ENCODE measurements around the gene SMG9. TPM values are rescaled to one million over a fixed set of nuclear protein-coding genes. Genes with fewer than 3 reads are reported as not detected.
"Not testable (repeated sequence)": the region's sequence is repeated elsewhere in the genome, so short reads cannot be mapped to it uniquely, and the experiment has no call there.

The SMG9 gene
- total RNA-seq, 2 experiments from 2014 or later = 69.1 to 71.0 TPM

DNA sequence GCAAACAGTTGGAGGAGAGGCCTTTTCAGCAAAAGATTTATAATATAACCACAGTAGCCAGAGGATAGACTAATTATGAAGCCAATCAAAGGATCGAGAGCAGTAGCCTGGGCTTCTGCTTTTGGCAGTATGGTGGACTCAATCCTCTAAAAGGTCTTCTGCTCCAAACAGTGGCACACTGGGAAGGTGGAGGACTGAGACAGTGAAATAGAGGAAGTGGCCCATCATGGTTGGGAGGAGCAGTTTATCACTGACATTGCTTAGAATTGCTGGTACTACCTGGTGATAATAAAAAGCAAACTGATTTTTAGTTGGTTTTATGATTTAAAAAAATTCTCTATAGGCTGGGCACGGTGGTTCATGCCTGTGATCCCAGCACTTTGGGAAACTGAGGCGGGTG lies 63.9 kb downstream of the SMG9 start:
- POLR2A ChIA-PET = no interaction called here
- DNase-seq = no peak
- Mint-ChIP-seq H3K4me1 (no peaks in the 10 kb centered on the region), H3K27me3 (peaks cover 9% of the 10 kb centered on the region), H3K9me3 (peaks cover 16% of the 10 kb centered on the region), H3K27ac (no peak overlapping the region), H3K36me3 (ENCODE audit: low read depth) (no peaks in the 10 kb centered on the region), H3K4me3 (no peak overlapping the region)
- CTCF ChIA-PET = interaction anchor here (0.8 to 0.9 kb wide), 2 partner anchors 8 to 22 kb away, joined by 3 to 4 read pairs; no protein-coding TSS in a partner anchor

DNA sequence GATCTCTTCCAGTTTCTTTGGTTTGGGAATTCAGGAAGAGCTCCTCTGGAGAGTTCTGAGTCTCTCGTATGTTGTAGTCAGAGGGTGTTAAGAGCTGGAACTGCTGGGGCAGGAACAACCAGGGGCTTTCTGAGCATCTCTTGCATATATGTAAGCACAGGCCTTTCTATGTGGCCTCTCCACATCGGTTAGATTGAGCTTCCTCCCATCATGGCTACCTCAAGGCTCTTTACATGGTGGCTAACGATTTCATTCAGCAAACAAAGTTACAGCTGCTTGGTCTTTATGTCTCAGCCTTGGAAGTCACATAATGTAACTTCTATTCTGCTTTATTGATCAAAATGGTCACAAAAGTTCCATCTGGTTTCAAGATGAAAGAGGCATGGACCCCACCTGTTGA lies 64.3 kb downstream of the SMG9 start:
- CTCF ChIA-PET = interaction anchor here (0.8 to 0.9 kb wide), 2 partner anchors 9 to 22 kb away, joined by 3 to 4 read pairs; no protein-coding TSS in a partner anchor
- Mint-ChIP-seq H3K4me3 (no peak overlapping the region), H3K9me3 (peaks cover 16% of the 10 kb centered on the region), H3K36me3 (ENCODE audit: low read depth) (no peaks in the 10 kb centered on the region), H3K27ac (no peak overlapping the region), H3K4me1 (no peaks in the 10 kb centered on the region), H3K27me3 (peaks cover 9% of the 10 kb centered on the region)
- POLR2A ChIA-PET = no interaction called here
- no peak for DNase-seq

DNA sequence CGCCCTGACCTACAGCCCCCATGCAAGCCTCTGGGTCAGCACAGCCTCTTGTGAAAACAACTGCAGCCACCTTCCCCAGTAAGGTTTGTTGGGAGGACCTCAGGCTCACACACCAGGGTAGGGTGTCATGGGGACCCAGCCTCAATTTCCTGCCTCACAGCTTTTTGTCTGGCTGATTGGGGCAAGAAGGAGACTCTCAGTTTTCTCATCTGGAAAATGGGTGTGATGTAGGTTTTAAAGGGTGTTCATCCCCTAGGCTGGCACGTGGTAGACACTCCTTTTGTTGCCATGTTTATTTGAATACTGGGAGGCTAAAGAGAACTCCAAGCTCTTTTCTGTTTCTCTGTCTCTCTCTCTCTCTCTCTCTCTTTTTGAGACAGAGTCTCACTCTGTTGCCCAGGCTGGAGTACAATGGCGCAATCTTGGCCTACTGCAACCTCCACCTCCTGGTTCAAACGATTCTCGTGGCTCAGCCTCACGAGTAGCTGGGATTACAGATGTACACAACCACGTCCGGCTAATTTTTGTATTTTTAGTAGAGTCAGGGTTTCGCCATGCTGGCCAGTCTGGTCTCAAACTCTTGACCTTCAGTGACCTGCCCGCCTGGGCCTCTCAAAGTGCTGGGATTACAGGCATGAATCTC lies 66.6 kb downstream of the SMG9 start:
- Mint-ChIP-seq H3K4me3 (no peak overlapping the region), H3K9me3 (peaks cover 13% of the 10 kb centered on the region), H3K36me3 (ENCODE audit: low read depth) (no peaks in the 10 kb centered on the region), H3K4me1 (no peaks in the 10 kb centered on the region), H3K27ac (no peak overlapping the region), H3K27me3 (peaks cover 3% of the 10 kb centered on the region)
- ChIA-PET CTCF (interaction anchor here (1.4 kb wide), 1 partner anchor 10 kb away, joined by 3 read pairs; no protein-coding TSS in a partner anchor), POLR2A (no interaction called here)
- no peak for DNase-seq

DNA sequence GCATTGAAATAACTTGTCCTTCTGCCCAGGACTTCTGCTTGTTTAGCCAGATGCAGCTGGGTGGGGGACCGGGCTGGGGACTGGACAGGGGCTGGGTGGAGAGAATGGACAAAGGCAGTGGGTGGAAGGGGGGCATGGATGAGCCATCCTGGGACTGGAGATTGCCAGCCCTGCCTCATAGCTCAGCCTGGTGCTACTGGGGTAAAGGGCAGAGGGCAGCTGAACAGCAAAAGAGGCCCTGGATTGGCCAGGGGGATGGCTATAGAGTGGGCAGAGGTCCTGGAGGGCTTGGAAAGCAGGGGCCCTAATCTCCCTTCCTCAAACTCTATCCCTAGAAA lies 67.1 kb downstream of the SMG9 start:
- Mint-ChIP-seq H3K4me3 (no peak overlapping the region), H3K27ac (no peak overlapping the region), H3K9me3 (peaks cover 13% of the 10 kb centered on the region), H3K27me3 (peaks cover 3% of the 10 kb centered on the region), H3K4me1 (no peaks in the 10 kb centered on the region), H3K36me3 (ENCODE audit: low read depth) (no peaks in the 10 kb centered on the region)
- ChIA-PET CTCF (interaction anchor here (1.0 to 1.5 kb wide), 3 partner anchors 10 to 19 kb away, joined by 3 read pairs; no protein-coding TSS in a partner anchor), POLR2A (no interaction called here)
- no peak for DNase-seq

DNA sequence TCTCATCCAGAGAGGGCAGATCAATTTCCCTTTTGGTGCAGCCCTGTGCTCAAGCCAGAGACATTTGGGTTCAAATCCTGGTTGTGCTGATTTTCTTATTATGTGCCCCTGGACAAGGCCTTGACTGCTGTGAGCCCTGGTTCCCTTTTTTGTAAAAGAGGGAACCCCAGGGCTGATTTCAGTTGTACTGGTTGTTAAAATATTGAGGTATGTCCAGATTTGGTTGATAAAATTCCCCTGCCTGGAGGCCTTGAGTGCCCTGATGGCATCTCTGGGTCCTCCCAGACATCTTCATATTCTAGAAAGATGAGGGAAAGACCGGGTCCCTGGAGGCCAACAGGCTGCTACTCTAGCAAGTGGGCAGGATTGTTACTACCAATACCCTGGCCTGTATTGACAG lies 70.4 kb downstream of the SMG9 start:
- no peak for DNase-seq
- H3K4me1 Mint-ChIP-seq = no peaks in the 10 kb centered on the region
- no peaks in the 10 kb centered on the region for H3K9me3 Mint-ChIP-seq
- no peaks in the 10 kb centered on the region for H3K27me3 Mint-ChIP-seq
- CTCF ChIA-PET = interaction anchor here (0.6 to 1.3 kb wide), 2 partner anchors 13 to 34 kb away, joined by 3 read pairs; no protein-coding TSS in a partner anchor
- H3K4me3 Mint-ChIP-seq = no peak overlapping the region
- H3K36me3 Mint-ChIP-seq (ENCODE audit: low read depth) = no peaks in the 10 kb centered on the region
- no peak overlapping the region for H3K27ac Mint-ChIP-seq
- POLR2A ChIA-PET = no interaction called here

DNA sequence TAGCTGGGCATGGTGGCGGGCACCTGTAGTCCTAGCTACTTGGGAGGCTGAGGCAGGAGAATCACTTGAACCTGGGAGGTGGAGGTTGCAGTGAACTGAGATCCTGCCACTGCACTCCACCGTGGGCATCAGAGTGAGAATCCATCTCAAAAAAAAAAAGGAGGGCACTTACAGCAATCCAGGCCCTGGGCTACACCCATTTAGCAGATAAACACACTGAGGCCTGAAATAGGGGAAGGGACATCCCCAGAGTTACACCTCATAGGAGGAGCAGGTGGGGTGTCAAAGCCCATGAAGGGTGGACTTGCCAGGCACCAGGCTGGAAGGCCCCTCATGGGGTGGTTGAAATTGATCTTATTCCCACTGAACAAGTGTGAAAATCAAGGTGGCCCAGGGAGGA lies 70.9 kb downstream of the SMG9 start:
- no peaks in the 10 kb centered on the region for H3K9me3 Mint-ChIP-seq
- POLR2A ChIA-PET = no interaction called here
- no peak overlapping the region for H3K27ac Mint-ChIP-seq
- no peaks in the 10 kb centered on the region for H3K36me3 Mint-ChIP-seq (ENCODE audit: low read depth)
- no peaks in the 10 kb centered on the region for H3K27me3 Mint-ChIP-seq
- CTCF ChIA-PET = no interaction called here
- DNase-seq = no peak
- no peak overlapping the region for H3K4me3 Mint-ChIP-seq
- no peaks in the 10 kb centered on the region for H3K4me1 Mint-ChIP-seq

DNA sequence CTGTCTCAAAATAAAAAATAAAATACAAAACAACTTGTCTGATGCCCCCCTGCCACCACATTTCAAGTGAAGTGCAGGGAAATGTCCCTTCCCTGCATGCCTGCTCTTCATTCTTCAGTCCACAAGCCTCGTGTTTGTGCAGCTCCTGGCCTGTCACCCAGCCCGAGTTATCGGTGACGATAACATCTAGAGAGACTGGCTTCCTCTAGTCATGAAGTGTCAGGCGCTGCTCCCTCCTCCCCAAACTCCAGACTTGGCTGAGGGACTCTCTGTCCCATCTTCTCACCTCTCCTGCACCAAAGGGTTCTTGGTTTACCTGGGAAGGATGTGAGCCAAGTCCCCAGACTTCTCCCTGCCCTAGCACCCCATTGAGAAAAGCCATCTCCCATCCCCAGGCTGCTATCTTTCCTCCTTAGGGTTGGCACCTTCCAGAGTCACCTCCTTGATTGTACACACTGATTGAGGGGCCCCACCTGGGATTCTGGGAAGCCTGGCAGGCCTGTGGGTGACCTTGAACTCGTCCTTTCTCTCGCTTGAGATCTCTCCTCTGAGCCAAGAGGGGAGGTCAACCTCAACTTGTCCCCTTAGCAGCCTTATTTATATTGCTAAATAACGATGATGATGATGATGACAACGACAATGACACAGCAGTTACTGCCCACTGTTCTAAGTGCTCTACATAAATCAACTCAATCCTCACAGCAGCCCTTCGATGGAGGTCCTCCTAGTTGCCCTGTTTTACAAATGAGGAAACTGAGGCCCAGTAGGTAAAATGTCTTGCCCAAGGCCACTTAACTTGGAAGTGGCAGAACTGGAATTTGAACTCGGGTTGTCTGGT lies 71.7 kb downstream of the SMG9 start:
- ChIA-PET CTCF (interaction anchor here (0.7 kb wide), 1 partner anchor 13 kb away, joined by 5 read pairs; no protein-coding TSS in a partner anchor), POLR2A (no interaction called here)
- no peak overlapping the region for H3K27ac Mint-ChIP-seq
- no peak for DNase-seq
- H3K27me3 Mint-ChIP-seq = no peaks in the 10 kb centered on the region
- no peaks in the 10 kb centered on the region for H3K36me3 Mint-ChIP-seq (ENCODE audit: low read depth)
- no peak overlapping the region for H3K4me3 Mint-ChIP-seq
- H3K4me1 Mint-ChIP-seq = no peaks in the 10 kb centered on the region
- H3K9me3 Mint-ChIP-seq = no peaks in the 10 kb centered on the region

DNA sequence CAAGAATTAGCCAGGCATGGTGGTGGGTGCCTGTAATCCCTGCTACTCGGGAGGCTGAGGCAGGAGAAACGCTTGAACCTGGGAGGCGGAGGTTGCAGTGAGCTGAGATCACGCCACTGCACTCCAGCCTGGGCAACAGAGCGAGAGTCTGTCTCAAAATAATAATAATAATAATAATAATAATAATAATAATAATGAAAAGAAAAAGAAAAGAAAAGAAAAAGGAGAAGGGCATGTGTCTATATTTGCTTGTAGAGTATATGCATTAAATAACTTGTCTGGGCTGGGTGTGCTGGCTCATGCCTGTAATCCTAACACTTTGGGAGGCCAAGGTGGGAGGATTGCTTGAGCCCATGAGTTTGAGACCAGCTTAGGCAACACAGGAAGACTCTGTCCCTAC lies 72.5 kb downstream of the SMG9 start:
- H3K4me1 Mint-ChIP-seq; POLR2A ChIA-PET; H3K4me3 Mint-ChIP-seq; H3K27ac Mint-ChIP-seq; H3K27me3 Mint-ChIP-seq; DNase-seq; H3K36me3 Mint-ChIP-seq (ENCODE audit: low read depth); H3K9me3 Mint-ChIP-seq: not testable (repeated sequence)
- CTCF ChIA-PET = interaction anchor here (0.7 kb wide), 1 partner anchor 12 kb away, joined by 5 read pairs; no protein-coding TSS in a partner anchor

DNA sequence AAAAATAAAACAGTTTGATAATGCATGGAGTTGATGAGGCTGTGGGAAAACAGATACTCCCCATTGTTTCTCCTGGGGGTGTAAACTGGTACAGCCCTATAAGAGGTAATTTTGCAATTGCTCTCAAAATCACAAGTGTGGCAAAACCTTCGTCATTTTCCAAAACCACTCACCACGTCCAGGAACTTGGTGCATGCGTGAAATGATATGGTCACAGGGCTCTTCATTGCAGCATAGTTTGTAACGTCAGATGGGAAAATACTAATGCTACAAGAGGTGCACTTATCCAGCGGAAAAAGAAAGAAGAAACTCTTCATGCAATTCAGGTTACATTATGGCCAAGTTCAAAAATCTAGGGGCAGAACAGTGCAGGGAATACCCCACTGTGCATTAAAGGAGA lies 72.9 kb downstream of the SMG9 start:
- Mint-ChIP-seq H3K4me1 (no peaks in the 10 kb centered on the region), H3K27me3 (no peaks in the 10 kb centered on the region), H3K27ac (no peak overlapping the region), H3K9me3 (no peaks in the 10 kb centered on the region), H3K4me3 (no peak overlapping the region), H3K36me3 (ENCODE audit: low read depth) (no peaks in the 10 kb centered on the region)
- no peak for DNase-seq
- POLR2A ChIA-PET = no interaction called here
- CTCF ChIA-PET = no interaction called here

DNA sequence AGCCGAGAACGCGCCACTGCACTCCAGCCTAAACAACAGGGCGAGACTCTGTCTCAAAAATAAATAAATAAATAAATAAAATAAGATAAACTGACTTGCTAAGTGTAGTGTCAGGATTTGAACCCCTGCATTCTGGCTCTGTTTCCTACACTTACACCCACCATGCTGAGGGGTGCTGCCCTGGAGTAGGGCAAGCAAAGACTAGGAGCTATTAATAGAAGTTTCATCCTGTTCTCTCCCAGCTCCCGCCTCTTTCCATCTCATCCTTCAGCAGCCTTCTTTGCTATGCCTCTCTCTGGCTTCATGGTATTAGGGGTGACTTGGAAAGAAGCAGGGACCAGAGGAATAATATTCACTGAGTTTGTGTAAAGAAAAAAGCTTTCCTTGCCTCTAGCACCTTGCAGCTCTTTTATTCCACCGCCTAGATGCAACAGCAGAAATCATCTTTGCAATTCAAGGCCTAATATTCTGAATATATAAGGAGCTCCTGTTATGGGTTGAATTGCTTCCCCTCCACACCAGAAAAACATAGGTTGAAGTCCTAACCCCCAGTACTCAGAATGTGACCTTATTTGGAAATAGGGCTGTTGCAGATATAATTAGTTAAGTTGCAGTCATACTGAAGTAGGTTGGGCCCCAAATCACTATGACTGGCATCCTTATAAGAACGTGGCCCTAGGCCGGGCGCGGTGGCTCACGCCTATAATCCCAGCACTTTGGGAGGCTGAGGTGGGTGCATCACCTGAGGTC lies 76.1 kb downstream of the SMG9 start:
- no peak overlapping the region for H3K4me3 Mint-ChIP-seq
- DNase-seq = no peak
- ChIA-PET CTCF (interaction anchor here (1.0 to 4.1 kb wide), 3 partner anchors 11 to 98 kb away, joined by 3 to 21 read pairs (median 3); no protein-coding TSS in a partner anchor), POLR2A (no interaction called here)
- no peak overlapping the region for H3K27ac Mint-ChIP-seq
- H3K36me3 Mint-ChIP-seq (ENCODE audit: low read depth) = no peaks in the 10 kb centered on the region
- H3K9me3 Mint-ChIP-seq = no peaks in the 10 kb centered on the region
- no peaks in the 10 kb centered on the region for H3K27me3 Mint-ChIP-seq
- H3K4me1 Mint-ChIP-seq = peaks cover 19% of the 10 kb centered on the region

Data from activated CD4-positive, alpha-beta T cell treated with anti-CD3 and anti-CD28 coated beads, Interleukin-2, amount 10 ng/mL, durations not matched to agents 7 days and 5 days (primary cell).